HG02943 (cell line): ENCODE measurements around the gene NOP16.

Experiments used
- ATAC-seq: cut with Tn5 transposase; IDR thresholded peaks from one replicate; pipeline ENCODE4 v1.9.1; 2021; ENCODE audit warnings: mild to moderate bottlenecking, low read depth, moderate library complexity; ENCODE audit not compliant: unreplicated experiment

NOP16 gene

DNA sequence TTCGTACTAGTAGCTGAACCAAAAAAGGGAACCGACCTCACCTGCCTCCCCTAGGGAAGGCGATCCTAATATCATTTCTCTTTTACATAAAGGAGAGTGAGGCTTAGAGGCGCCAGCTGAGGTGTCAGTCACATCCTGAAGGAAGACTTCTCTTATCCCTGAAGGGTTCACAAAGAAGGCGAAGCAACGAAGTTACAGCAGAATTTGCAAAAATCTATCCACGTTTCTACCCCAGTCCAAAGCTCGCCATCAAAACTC is 26.2 kb downstream of the NOP16 start:
- no peak for ATAC-seq

- ATAC-seq, result peak; percentile 93
Measured at GRCh38 chr5:176361437-176362232, 26.8 kb downstream of the NOP16 start, which contains the start of gene KIAA1191. KIAA1191 (minus strand) TSS chr5:176361764; CDS start chr5:176359508, 2,256 bp downstream.

DNA sequence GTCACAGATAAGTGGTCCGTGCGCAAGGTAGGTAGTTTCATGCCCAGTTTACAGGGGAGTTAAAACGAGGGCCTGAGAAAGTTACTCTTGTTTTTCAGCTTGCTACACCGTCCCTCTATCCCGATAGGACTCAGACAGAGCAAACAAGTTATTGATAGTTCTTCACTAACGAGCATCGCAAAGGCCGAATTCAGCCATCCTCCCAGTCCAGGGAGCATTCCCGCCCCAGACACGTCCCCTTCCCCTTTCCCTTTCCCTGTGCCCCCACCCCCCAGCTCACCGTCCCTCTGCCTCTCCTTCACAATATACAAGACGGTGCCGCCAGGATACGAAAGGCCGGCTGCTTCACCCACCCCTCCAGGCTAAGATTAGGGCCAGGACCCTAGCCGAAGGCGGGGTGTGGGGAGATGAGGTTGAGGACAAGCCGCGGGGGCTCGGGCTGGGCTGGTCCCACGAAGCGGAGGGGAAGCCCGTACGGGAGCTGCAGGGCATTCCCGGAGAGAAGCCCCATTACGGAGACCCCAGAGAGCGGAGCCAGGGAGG is 27.4 kb downstream of the NOP16 start:
- peak; percentile 4 for ATAC-seq

DNA sequence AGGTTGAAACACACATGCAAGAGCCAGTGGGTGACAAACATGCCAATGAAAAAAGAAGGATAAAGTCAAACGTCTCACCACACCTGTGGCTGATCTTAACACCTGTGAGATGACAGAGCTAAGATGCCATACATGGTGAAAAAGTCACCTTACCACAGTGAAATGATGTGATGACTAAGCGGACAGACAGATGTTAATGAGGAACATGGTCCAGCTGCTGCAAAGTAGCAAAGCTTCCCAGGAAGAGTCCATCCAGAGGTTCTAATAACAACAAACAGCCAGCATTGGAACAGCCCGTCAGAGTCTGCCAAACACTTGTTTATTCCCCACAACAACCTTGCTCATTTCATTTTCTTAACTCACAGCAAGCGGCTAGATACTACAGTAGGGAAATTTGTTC is 28.7 kb downstream of the NOP16 start:
- ATAC-seq, result no peak

DNA sequence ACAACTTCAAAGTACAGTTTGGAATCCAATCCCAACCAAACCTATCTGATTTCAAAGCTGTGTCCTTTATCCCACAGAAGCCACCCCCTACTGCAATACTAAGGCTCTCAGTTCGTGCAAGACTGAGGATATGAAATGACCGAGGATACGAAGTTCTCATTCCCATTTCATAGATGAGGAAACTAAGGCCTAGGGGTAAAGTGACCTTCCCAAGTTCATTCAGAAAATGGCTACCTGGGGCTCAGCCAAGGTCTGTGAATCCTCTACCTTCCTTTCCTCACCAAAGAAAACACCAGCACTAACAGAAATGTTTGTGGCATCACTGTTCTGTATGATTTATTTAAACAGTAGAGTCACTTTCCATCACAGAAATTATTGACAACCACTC is 32.2 kb downstream of the NOP16 start:
- ATAC-seq, result no peak

- ATAC-seq, result no peak
Measured at GRCh38 chr5:176355400-176356178, 32.8 kb downstream of the NOP16 start.

DNA sequence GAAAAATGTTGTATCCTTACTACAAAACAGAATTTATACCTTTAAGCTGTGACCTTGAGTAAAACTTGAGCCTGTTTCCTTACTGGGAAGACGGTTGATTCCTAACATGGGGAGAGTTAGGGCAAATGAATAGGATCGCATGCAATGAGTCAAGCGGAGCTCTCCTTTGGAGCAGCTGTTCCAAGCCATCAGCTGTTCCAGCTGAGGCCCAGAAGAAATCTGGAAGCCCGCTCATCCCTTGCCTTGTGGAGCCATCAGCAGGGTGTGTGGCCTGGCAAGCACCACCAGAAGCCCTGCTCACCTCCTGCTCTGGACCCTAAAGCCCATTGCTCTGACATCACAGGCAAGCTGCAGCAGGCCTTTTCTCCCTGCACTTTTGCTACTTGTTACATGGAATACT is 34.9 kb downstream of the NOP16 start:
- ATAC-seq, result no peak

DNA sequence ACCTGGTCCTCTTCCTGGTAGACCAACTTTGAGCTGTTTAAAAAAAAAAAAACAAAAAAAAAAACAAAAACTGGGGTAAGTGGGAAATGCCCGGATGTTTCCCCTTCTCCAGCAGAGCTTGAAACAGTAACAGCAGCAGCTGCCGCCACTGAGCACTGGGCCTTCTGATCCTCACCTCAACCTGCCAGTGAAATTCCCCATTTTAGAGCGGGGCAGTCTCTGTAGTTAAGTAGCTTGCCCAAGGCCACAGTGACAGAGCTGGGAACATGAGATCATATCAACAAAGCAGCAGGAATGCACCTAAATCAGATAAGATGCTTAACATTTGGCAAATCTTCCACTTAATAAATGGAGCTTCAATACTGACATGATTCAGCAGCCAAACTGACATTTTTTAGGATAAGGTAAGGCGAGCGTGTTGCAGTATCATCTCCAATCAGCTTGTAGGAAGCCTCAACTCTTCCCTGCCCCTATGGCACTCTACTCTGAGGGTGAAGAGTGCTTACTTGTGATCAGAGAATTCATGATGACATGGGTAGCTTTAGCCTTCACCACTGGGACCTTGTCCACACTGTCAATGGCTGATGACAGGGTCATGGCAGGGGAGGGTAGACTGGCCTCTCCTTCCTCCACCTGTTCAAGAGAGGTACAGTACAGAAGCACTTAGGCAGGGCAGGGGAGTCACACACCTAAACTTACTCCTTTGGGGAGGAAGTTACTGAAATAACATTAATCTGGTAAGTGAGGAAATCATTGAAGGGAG is 36.1 kb downstream of the NOP16 start:
- no peak for ATAC-seq

- ATAC-seq, result no peak
Measured at GRCh38 chr5:176350416-176350815, 38.0 kb downstream of the NOP16 start.

GRCh38 chr5:176342766-176343458 is 45.5 kb downstream of the NOP16 start:
- no peak for ATAC-seq

DNA sequence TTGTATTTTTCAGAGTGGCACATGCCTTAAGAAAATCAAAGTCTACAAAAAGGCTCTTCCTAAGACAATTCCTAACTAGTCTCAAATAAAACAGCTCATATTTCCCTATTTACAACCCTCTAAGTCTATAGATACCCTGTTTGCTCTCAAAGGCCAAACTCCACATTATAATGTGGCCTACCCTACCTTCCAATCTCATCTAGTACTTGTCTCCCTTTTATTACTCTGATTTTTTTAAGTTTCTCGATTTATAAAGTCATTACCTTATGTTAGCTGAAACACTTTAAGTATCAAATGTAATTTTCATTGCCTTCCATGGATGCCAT is 46.3 kb downstream of the NOP16 start:
- ATAC-seq, result no peak

- ATAC-seq, result no peak
Measured at GRCh38 chr5:176341325-176342157, 46.9 kb downstream of the NOP16 start.

GRCh38 chr5:176339304-176339703 is 49.1 kb downstream of the NOP16 start:
- no peak for ATAC-seq

- no peak for ATAC-seq
Measured at GRCh38 chr5:176337913-176338312, 50.5 kb downstream of the NOP16 start.

- no peak for ATAC-seq
Measured at GRCh38 chr5:176334031-176334770, 54.2 kb downstream of the NOP16 start.
